ENCODE results near the gene SNED1.

The SNED1 gene

GRCh38 chr2:241030883-241031282, 32.5 kb downstream of the SNED1 start:
- DNase-seq, result no peak

- no peak for DNase-seq
Measured at GRCh38 chr2:241031436-241032165, 33.2 kb downstream of the SNED1 start.

GRCh38 chr2:241033336-241033987, 35.0 kb downstream of the SNED1 start:
- DNase-seq, result no peak

GRCh38 chr2:241033994-241034393, 35.6 kb downstream of the SNED1 start:
- no peak for DNase-seq

GRCh38 chr2:241034490-241035141, 36.2 kb downstream of the SNED1 start:
- DNase-seq, result no peak

GRCh38 chr2:241035142-241035817, 36.9 kb downstream of the SNED1 start:
- DNase-seq, result no peak

GRCh38 chr2:241035818-241036396, 37.5 kb downstream of the SNED1 start:
- DNase-seq, result no peak

- no peak for DNase-seq
Measured at GRCh38 chr2:241036397-241036963, 38.1 kb downstream of the SNED1 start.

- DNase-seq, result no peak
Measured at GRCh38 chr2:241036964-241037421, 38.6 kb downstream of the SNED1 start.

GRCh38 chr2:241037498-241037897, 39.1 kb downstream of the SNED1 start:
- DNase-seq, result no peak

GRCh38 chr2:241038374-241039180, 40.2 kb downstream of the SNED1 start:
- DNase-seq, result no peak

- DNase-seq, result no peak
Measured at GRCh38 chr2:241039416-241039815, 41.0 kb downstream of the SNED1 start.

- no peak for DNase-seq
Measured at GRCh38 chr2:241040081-241040803, 41.8 kb downstream of the SNED1 start.

GRCh38 chr2:241041589-241042158, 43.3 kb downstream of the SNED1 start:
- no peak for DNase-seq

- no peak for DNase-seq
Measured at GRCh38 chr2:241043581-241043980, 45.2 kb downstream of the SNED1 start.

GRCh38 chr2:241047253-241048010, 49.0 kb downstream of the SNED1 start:
- no peak for DNase-seq

GRCh38 chr2:241048149-241048948, 49.9 kb downstream of the SNED1 start:
- no peak for DNase-seq

- DNase-seq, result no peak
Measured at GRCh38 chr2:241048949-241049343, 50.5 kb downstream of the SNED1 start.

All from NCI-H446 treated with DMSO at 0.1 percent for 48 hours (cell line).